ENCODE results near the gene TMC1.

Gene TMC1

DNA sequence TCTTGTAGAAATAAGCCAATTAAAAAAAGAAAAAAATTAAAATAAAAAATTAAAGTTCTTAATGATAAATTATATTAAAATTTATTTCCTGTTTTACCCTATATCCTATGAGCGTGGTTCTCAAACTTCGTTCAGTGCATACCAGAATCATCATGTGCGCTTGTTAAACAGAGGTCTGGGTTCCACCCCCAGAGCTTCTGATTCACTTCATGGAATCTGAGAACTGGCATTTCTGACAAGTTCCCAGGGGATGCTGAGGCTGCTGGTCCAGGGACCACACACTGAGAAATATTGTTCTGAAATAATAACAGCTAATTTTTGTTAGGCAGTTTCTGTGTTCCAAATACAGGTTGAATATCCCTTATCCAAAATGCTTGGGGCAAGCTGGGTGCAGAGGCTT lies 79.3 kb downstream of the TMC1 start:
- Histone ChIP-seq H4K20me1 (ENCODE audit: insufficient read depth, low read length) (no peaks in the 10 kb centered on the region), H2AFZ (ENCODE audit: low read depth, low read length) (no peak overlapping the region), H3K4me2 (ENCODE audit: insufficient read depth, low read length) (no peak overlapping the region), H3K36me3 (ENCODE audit: insufficient read depth, low read length) (no peaks in the 10 kb centered on the region), H3K27ac (ENCODE audit: low read length) (no peak overlapping the region), H3K79me2 (ENCODE audit: insufficient read depth, low read length) (no peaks in the 10 kb centered on the region), H3K4me1 (ENCODE audit: insufficient read depth, low read length) (no peaks in the 10 kb centered on the region), H3K9ac (ENCODE audit: low read depth, low read length) (no peak overlapping the region), H3K27me3 (ENCODE audit: insufficient read depth, low read length, poor library complexity) (no peaks in the 10 kb centered on the region), H3K9me3 (ENCODE audit: insufficient read depth, low read length, severe bottlenecking) (no peaks in the 10 kb centered on the region), H3K4me3 (ENCODE audit: low read depth in 1 of 2, low read length in 2 of 2) (no peak overlapping the region)
- TF ChIP-seq CTCF (IDR thresholded peaks at IDR 0.05; ENCODE audit: borderline replicate concordance, extremely low read depth, low read length, poor library complexity, severe bottlenecking) = no peak
- no peak for TF ChIP-seq EZH2 (IDR thresholded peaks at IDR 0.05; ENCODE audit: borderline replicate concordance, low read depth, low read length, severe bottlenecking)
- DNase-seq = no peak
- no peak for ATAC-seq (ENCODE audit: insufficient read depth, low read depth)

DNA sequence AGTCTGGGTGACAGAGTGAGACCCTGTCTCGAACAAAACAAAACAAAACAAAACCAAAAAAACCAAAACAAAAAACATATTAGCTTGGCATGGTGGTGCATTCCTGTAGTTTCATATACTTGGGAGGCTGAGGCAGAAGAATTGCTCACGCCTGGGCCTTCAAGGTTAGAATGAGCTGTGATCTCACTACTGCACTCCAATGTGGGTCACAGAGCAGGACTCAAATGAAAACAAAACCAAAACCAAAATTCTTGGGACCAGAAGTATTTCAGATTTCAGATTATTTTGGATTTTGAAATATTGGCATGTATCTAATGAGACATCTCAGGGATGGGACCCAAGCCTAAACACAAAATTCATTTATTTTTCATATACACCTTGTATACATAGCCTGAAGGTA lies 80.2 kb downstream of the TMC1 start:
- Histone ChIP-seq H3K79me2 (ENCODE audit: insufficient read depth, low read length) (no peaks in the 10 kb centered on the region), H3K9me3 (ENCODE audit: insufficient read depth, low read length, severe bottlenecking) (no peaks in the 10 kb centered on the region), H3K27ac (ENCODE audit: low read length) (no peak overlapping the region), H2AFZ (ENCODE audit: low read depth, low read length) (no peak overlapping the region), H3K4me1 (ENCODE audit: insufficient read depth, low read length) (no peaks in the 10 kb centered on the region), H3K9ac (ENCODE audit: low read depth, low read length) (no peak overlapping the region), H4K20me1 (ENCODE audit: insufficient read depth, low read length) (no peaks in the 10 kb centered on the region), H3K36me3 (ENCODE audit: insufficient read depth, low read length) (no peaks in the 10 kb centered on the region), H3K27me3 (ENCODE audit: insufficient read depth, low read length, poor library complexity) (no peaks in the 10 kb centered on the region), H3K4me2 (ENCODE audit: insufficient read depth, low read length) (no peak overlapping the region), H3K4me3 (ENCODE audit: low read depth in 1 of 2, low read length in 2 of 2) (no peak overlapping the region)
- no peak for ATAC-seq (ENCODE audit: insufficient read depth, low read depth)
- DNase-seq = no peak
- TF ChIP-seq CTCF (IDR thresholded peaks at IDR 0.05; ENCODE audit: borderline replicate concordance, extremely low read depth, low read length, poor library complexity, severe bottlenecking) = no peak
- TF ChIP-seq EZH2 (IDR thresholded peaks at IDR 0.05; ENCODE audit: borderline replicate concordance, low read depth, low read length, severe bottlenecking) = no peak

DNA sequence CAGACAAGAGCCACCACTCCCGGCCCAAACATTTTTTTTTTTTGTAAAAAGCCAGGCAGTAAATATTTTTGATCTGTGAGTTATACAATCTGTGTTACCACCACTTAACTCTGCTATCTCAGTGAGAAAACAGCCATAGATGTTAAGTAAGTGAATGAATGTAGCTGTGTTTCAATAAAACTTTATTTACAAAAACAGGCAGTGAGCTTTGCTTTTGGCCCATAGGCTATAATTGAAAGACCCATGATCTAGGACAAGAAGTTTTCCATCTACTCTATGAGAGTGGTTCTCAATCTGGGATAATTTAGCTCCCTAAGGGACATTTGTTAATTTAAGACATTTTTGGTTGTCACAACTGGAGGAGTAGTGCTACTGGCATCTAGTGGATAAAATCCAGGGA lies 91.0 kb downstream of the TMC1 start:
- no peak overlapping the region for H3K9ac ChIP-seq (ENCODE audit: low read depth, low read length)
- no peak overlapping the region for H3K27ac ChIP-seq (ENCODE audit: low read length)
- no peak overlapping the region for H2AFZ ChIP-seq (ENCODE audit: low read depth, low read length)
- no peaks in the 10 kb centered on the region for H3K79me2 ChIP-seq (ENCODE audit: insufficient read depth, low read length)
- H3K4me1 ChIP-seq (ENCODE audit: insufficient read depth, low read length) = no peaks in the 10 kb centered on the region
- no peak overlapping the region for H3K4me3 ChIP-seq (ENCODE audit: low read depth in 1 of 2, low read length in 2 of 2)
- no peaks in the 10 kb centered on the region for H3K27me3 ChIP-seq (ENCODE audit: insufficient read depth, low read length, poor library complexity)
- no peak overlapping the region for H3K4me2 ChIP-seq (ENCODE audit: insufficient read depth, low read length)
- no peaks in the 10 kb centered on the region for H4K20me1 ChIP-seq (ENCODE audit: insufficient read depth, low read length)
- H3K36me3 ChIP-seq (ENCODE audit: insufficient read depth, low read length) = no peaks in the 10 kb centered on the region
- TF ChIP-seq EZH2 (IDR thresholded peaks at IDR 0.05; ENCODE audit: borderline replicate concordance, low read depth, low read length, severe bottlenecking) = no peak
- no peak for TF ChIP-seq CTCF (IDR thresholded peaks at IDR 0.05; ENCODE audit: borderline replicate concordance, extremely low read depth, low read length, poor library complexity, severe bottlenecking)
- DNase-seq (no peak), ATAC-seq (ENCODE audit: insufficient read depth, low read depth) (no peak)
- H3K9me3 ChIP-seq (ENCODE audit: insufficient read depth, low read length, severe bottlenecking) = no peaks in the 10 kb centered on the region

- H4K20me1 ChIP-seq (ENCODE audit: insufficient read depth, low read length) = no peaks in the 10 kb centered on the region
- TF ChIP-seq CTCF (IDR thresholded peaks at IDR 0.05; ENCODE audit: borderline replicate concordance, extremely low read depth, low read length, poor library complexity, severe bottlenecking) (no peak), EZH2 (IDR thresholded peaks at IDR 0.05; ENCODE audit: borderline replicate concordance, low read depth, low read length, severe bottlenecking) (no peak)
- H3K79me2 ChIP-seq (ENCODE audit: insufficient read depth, low read length) = no peaks in the 10 kb centered on the region
- H3K36me3 ChIP-seq (ENCODE audit: insufficient read depth, low read length) = no peaks in the 10 kb centered on the region
- no peak for ATAC-seq (ENCODE audit: insufficient read depth, low read depth)
- no peak overlapping the region for H3K4me3 ChIP-seq (ENCODE audit: low read depth in 1 of 2, low read length in 2 of 2)
- H3K27ac ChIP-seq (ENCODE audit: low read length) = no peak overlapping the region
- H3K27me3 ChIP-seq (ENCODE audit: insufficient read depth, low read length, poor library complexity) = no peaks in the 10 kb centered on the region
- H3K9ac ChIP-seq (ENCODE audit: low read depth, low read length) = no peak overlapping the region
- no peak overlapping the region for H3K4me2 ChIP-seq (ENCODE audit: insufficient read depth, low read length)
- H2AFZ ChIP-seq (ENCODE audit: low read depth, low read length) = no peak overlapping the region
- no peaks in the 10 kb centered on the region for H3K4me1 ChIP-seq (ENCODE audit: insufficient read depth, low read length)
- DNase-seq = no peak
- H3K9me3 ChIP-seq (ENCODE audit: insufficient read depth, low read length, severe bottlenecking) = no peaks in the 10 kb centered on the region
Observed at GRCh38 chr9:72614067-72614466, 92.7 kb downstream of the TMC1 start.
